ENCODE data around the gene HDGF. TPM values are rescaled to one million over a fixed set of nuclear protein-coding genes. Genes with fewer than 3 reads are reported as not detected.

The HDGF gene
- total and polyA plus RNA-seq, 2 of the 8 experiments (the other 6 are each of a cell fraction or from before 2014, with no cell fraction given), result 145 to 391 TPM

DNA sequence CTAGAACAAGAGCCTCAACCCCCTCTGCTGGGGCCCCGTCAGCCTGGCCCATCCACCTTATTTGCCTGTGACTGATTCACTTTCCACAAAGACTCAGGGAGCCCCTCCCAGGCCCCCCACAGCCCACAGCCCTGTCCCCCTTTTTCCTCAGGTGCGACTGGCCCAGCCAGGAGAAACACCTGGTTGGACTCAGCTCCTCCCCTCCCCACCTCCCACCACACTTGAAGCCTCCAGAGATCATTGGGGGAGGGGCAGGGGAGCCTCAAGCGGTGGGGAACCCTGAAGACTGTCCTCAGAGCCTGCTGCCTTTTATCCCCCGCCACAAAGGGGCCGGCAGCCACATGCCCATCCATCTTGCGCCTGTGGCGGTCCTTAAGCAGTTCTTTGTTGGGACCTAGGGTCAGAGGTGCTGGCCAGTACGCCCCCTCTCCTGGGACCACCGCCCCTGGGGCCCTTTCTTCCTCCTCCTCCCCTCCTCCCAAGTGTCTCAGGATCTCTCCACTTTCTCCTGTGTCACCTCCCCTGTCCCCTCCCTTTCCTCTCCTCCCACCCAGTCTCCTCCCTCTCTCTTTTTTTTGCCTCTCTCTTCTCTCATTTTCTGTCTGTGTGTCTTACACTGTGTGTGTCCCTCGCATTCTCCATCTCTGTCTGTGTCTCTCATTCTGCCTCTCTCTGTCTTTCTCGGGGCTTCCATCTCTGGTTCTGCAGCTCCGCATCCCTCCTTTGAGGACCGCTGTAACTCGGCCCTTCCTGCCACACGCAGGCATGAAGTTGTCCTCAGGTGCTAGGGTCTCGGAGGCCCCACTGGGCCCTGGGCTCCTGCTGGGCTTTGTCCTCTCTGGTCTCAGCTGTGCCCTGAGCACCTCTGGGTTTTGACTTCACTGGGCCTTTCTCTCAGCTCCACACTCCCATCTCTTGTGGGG is 58.3 kb downstream of the HDGF start (continued):
- TF ChIP-seq, protein P1, sequence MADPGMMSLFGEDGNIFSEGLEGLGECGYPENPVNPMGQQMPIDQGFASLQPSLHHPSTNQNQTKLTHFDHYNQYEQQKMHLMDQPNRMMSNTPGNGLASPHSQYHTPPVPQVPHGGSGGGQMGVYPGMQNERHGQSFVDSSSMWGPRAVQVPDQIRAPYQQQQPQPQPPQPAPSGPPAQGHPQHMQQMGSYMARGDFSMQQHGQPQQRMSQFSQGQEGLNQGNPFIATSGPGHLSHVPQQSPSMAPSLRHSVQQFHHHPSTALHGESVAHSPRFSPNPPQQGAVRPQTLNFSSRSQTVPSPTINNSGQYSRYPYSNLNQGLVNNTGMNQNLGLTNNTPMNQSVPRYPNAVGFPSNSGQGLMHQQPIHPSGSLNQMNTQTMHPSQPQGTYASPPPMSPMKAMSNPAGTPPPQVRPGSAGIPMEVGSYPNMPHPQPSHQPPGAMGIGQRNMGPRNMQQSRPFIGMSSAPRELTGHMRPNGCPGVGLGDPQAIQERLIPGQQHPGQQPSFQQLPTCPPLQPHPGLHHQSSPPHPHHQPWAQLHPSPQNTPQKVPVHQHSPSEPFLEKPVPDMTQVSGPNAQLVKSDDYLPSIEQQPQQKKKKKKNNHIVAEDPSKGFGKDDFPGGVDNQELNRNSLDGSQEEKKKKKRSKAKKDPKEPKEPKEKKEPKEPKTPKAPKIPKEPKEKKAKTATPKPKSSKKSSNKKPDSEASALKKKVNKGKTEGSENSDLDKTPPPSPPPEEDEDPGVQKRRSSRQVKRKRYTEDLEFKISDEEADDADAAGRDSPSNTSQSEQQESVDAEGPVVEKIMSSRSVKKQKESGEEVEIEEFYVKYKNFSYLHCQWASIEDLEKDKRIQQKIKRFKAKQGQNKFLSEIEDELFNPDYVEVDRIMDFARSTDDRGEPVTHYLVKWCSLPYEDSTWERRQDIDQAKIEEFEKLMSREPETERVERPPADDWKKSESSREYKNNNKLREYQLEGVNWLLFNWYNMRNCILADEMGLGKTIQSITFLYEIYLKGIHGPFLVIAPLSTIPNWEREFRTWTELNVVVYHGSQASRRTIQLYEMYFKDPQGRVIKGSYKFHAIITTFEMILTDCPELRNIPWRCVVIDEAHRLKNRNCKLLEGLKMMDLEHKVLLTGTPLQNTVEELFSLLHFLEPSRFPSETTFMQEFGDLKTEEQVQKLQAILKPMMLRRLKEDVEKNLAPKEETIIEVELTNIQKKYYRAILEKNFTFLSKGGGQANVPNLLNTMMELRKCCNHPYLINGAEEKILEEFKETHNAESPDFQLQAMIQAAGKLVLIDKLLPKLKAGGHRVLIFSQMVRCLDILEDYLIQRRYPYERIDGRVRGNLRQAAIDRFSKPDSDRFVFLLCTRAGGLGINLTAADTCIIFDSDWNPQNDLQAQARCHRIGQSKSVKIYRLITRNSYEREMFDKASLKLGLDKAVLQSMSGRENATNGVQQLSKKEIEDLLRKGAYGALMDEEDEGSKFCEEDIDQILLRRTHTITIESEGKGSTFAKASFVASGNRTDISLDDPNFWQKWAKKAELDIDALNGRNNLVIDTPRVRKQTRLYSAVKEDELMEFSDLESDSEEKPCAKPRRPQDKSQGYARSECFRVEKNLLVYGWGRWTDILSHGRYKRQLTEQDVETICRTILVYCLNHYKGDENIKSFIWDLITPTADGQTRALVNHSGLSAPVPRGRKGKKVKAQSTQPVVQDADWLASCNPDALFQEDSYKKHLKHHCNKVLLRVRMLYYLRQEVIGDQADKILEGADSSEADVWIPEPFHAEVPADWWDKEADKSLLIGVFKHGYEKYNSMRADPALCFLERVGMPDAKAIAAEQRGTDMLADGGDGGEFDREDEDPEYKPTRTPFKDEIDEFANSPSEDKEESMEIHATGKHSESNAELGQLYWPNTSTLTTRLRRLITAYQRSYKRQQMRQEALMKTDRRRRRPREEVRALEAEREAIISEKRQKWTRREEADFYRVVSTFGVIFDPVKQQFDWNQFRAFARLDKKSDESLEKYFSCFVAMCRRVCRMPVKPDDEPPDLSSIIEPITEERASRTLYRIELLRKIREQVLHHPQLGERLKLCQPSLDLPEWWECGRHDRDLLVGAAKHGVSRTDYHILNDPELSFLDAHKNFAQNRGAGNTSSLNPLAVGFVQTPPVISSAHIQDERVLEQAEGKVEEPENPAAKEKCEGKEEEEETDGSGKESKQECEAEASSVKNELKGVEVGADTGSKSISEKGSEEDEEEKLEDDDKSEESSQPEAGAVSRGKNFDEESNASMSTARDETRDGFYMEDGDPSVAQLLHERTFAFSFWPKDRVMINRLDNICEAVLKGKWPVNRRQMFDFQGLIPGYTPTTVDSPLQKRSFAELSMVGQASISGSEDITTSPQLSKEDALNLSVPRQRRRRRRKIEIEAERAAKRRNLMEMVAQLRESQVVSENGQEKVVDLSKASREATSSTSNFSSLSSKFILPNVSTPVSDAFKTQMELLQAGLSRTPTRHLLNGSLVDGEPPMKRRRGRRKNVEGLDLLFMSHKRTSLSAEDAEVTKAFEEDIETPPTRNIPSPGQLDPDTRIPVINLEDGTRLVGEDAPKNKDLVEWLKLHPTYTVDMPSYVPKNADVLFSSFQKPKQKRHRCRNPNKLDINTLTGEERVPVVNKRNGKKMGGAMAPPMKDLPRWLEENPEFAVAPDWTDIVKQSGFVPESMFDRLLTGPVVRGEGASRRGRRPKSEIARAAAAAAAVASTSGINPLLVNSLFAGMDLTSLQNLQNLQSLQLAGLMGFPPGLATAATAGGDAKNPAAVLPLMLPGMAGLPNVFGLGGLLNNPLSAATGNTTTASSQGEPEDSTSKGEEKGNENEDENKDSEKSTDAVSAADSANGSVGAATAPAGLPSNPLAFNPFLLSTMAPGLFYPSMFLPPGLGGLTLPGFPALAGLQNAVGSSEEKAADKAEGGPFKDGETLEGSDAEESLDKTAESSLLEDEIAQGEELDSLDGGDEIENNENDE (IDR thresholded peaks at IDR 0.05; ENCODE audit: insufficient replicate concordance, low read length), result no peak
- TF ChIP-seq RXRA (IDR thresholded peaks at IDR 0.05; ENCODE audit: insufficient read depth, low read depth, low read length) (no peak), MAFK (IDR thresholded peaks at IDR 0.05; ENCODE audit: low read depth, low read length) (no peak), TBP (IDR thresholded peaks at IDR 0.05; ENCODE audit: low read depth, low read length) (peak; percentile 49; the same call in 1 of the 2 replicates), EGR1 (IDR thresholded peaks at IDR 0.05; ENCODE audit: borderline replicate concordance, low read depth, low read length) (no peak; the same call in 1 of the 2 replicates), CTBP2 (IDR thresholded peaks at IDR 0.05; ENCODE audit: borderline replicate concordance, insufficient read depth, insufficient read length, low read length) (no peak), SIRT6 (IDR thresholded peaks at IDR 0.05; ENCODE audit: low read length) (no peak), KDM5A (IDR thresholded peaks at IDR 0.05; ENCODE audit: low read length) (no peak), TEAD4 (IDR thresholded peaks at IDR 0.05; ENCODE audit: low read depth, low read length) (no peak), TAF7 (optimal IDR thresholded peaks at IDR 0.05; ENCODE audit: borderline replicate concordance, low read depth, low read length) (peak; percentile 51)

All from H1 (cell line).